Measurements from ENCODE around the gene EIF4A2. TPM values are rescaled to one million over a fixed set of nuclear protein-coding genes. Genes with fewer than 3 reads are reported as not detected.
A peak's percentile ranks its signal among the peaks of the same experiment; 100 is the strongest.
"Not testable (repeated sequence)": the region's sequence is repeated elsewhere in the genome, so short reads cannot be mapped to it uniquely, and the experiment has no call there.

EIF4A2 gene
- total RNA-seq, 1 experiment from 2014 or later, result 398 TPM

- H3K9ac ChIP-seq (ENCODE audit: low read length); H3K9me3 ChIP-seq (ENCODE audit: control insufficient read depth in 1 of 2, insufficient read depth in 1 of 2, low read depth in 1 of 2, low read length in 2 of 2); H3K9me2 ChIP-seq (ENCODE audit: insufficient read depth); H2AFZ ChIP-seq (ENCODE audit: low read depth, low read length, poor library complexity, severe bottlenecking); H4K20me1 ChIP-seq (ENCODE audit: insufficient read depth); ATAC-seq; H3K36me3 ChIP-seq (ENCODE audit: control insufficient read depth in 1 of 2, insufficient read depth in 2 of 2, low read length in 2 of 2); H3K4me1 ChIP-seq (ENCODE audit: control insufficient read depth in 1 of 2, insufficient read depth in 2 of 2, low read length in 2 of 2); H3K4me2 ChIP-seq (ENCODE audit: low read length); H3K27ac ChIP-seq (ENCODE audit: low read depth, low read length); H3K79me2 ChIP-seq (ENCODE audit: insufficient read depth, low read length); H3K27me3 ChIP-seq (ENCODE audit: insufficient read depth, low read length); DNase-seq (ENCODE audit: low read depth, low spot score); H3K4me3 ChIP-seq (replicated peaks in 1 of 2; ENCODE audit: low read depth in 1 of 2, low read length in 2 of 2); BruUV-seq (replicated peaks): not testable (repeated sequence)
- ChIA-PET POLR2A (interaction anchor here (1.3 to 1.5 kb wide), 2 partner anchors 32 to 208 kb away, joined by 3 to 4 read pairs; no protein-coding TSS in a partner anchor), RAD21 (ENCODE audit: low non-redundant PET in 1 of 2, low total read pairs in 2 of 2, uncharacterized antibody in 2 of 2, unreplicated experiment in 2 of 2) (interaction anchor here in 1 of 2 experiments (1.5 kb wide), 1 partner anchor 205 kb away, joined by 4 read pairs; no protein-coding TSS in a partner anchor), CTCF (interaction anchor here (0.7 to 4.2 kb wide), 11 partner anchors 11 to 833 kb away, joined by 3 to 64 read pairs (median 5); partner anchors contain the start of gene AHSG)
- TF ChIP-seq POLR2A (IDR thresholded peaks at IDR 0.05; ENCODE audit: borderline replicate concordance, extremely low read depth, insufficient read depth, insufficient read length), result peak; percentile 70
- intact Hi-C loops (cut with micrococcal nuclease), result loop anchor here (10.0 kb wide), 3 partner anchors 238 to 838 kb away; no protein-coding TSS in a partner anchor
Observed at GRCh38 chr3:186822388-186822759, 39.0 kb downstream of the EIF4A2 start.

GRCh38 chr3:186823386-186823785 is 40.0 kb downstream of the EIF4A2 start:
- peak; percentile 39 for TF ChIP-seq FOSL1 (IDR thresholded peaks at IDR 0.05; ENCODE audit: low read depth)
- TF ChIP-seq REST (IDR thresholded peaks at IDR 0.05; ENCODE audit: low read depth), result no peak
- no peaks in the 10 kb centered on the region for H3K9me3 ChIP-seq (ENCODE audit: control insufficient read depth in 1 of 2, insufficient read depth in 1 of 2, low read depth in 1 of 2, low read length in 2 of 2)
- H3K27ac ChIP-seq (ENCODE audit: low read depth, low read length), result no peak overlapping the region
- CTCF ChIA-PET, result interaction anchor here (0.7 to 4.2 kb wide), 2 partner anchors 210 to 234 kb away, joined by 5 to 64 read pairs; partner anchors contain the start of gene AHSG
- no peaks in the 10 kb centered on the region; the same call in 1 of the 2 replicates for H3K27me3 ChIP-seq (ENCODE audit: insufficient read depth, low read length)
- H3K4me2 ChIP-seq (ENCODE audit: low read length), result no peak overlapping the region
- no peak overlapping the region for H3K4me3 ChIP-seq (replicated peaks in 1 of 2; ENCODE audit: low read depth in 1 of 2, low read length in 2 of 2)
- no peak for ATAC-seq
- BruUV-seq (replicated peaks), result no TSS peak
- H4K20me1 ChIP-seq (ENCODE audit: insufficient read depth), result no peaks in the 10 kb centered on the region
- DNase-seq (ENCODE audit: low read depth, low spot score), result no peak
- H3K4me1 ChIP-seq (ENCODE audit: control insufficient read depth in 1 of 2, insufficient read depth in 2 of 2, low read length in 2 of 2), result peaks cover 4 to 14% of the 10 kb centered on the region in 2 experiments; a peak in 2 of 4 replicates
- intact Hi-C loops (cut with micrococcal nuclease), result loop anchor here (10.0 kb wide), 3 partner anchors 239 to 839 kb away; no protein-coding TSS in a partner anchor
- no peaks in the 10 kb centered on the region for H3K9me2 ChIP-seq (ENCODE audit: insufficient read depth)
- no peaks in the 10 kb centered on the region for H3K36me3 ChIP-seq (ENCODE audit: control insufficient read depth in 1 of 2, insufficient read depth in 2 of 2, low read length in 2 of 2)
- no peaks in the 10 kb centered on the region; the same call in 1 of the 2 replicates for H3K79me2 ChIP-seq (ENCODE audit: insufficient read depth, low read length)
- POLR2A ChIA-PET, result no interaction called here
- H2AFZ ChIP-seq (ENCODE audit: low read depth, low read length, poor library complexity, severe bottlenecking), result no peak overlapping the region
- H3K9ac ChIP-seq (ENCODE audit: low read length), result no peak overlapping the region
- RAD21 ChIA-PET (ENCODE audit: low non-redundant PET in 1 of 2, low total read pairs in 2 of 2, uncharacterized antibody in 2 of 2, unreplicated experiment in 2 of 2), result no interaction called here
